Sigmoid colon (tissue), 4 donors: ENCODE results near the gene ACADS.

Source experiments
- CTCF ChIP-seq, 4 experiments: fragments of 450-650 bp in 3 of 4; fragments of 200-600 bp in 1 of 4; IDR thresholded peaks; one replicate each; pipeline ENCODE4 v1.5.1; 2016 to 2019; ENCODE audit warnings: antibody characterized with exemption in 4 of 4, mild to moderate bottlenecking in 3 of 4, moderate library complexity in 2 of 4
- POLR2A ChIP-seq, 2 donors: fragments of 450-650 bp; IDR thresholded peaks; one replicate each; pipeline ENCODE4 v1.6.1; 2016; ENCODE audit warnings: antibody characterized with exemption in 2 of 2, mild to moderate bottlenecking in 2 of 2, moderate library complexity in 2 of 2
- POLR2AphosphoS5 ChIP-seq, 4 donors: sonication (generic); formaldehyde crosslinking; IDR thresholded peaks; one replicate each; pipeline ENCODE4 v1.6.1; 2017; ENCODE audit warnings: antibody characterized with exemption in 4 of 4

- TF ChIP-seq CTCF (IDR thresholded peaks at IDR 0.05): no peak
- no peak for TF ChIP-seq POLR2A (IDR thresholded peaks at IDR 0.05)
- no peak for TF ChIP-seq POLR2AphosphoS5 (IDR thresholded peaks at IDR 0.05)
Measured at GRCh38 chr12:120767071-120768024, 41.7 kb downstream of the ACADS start.
